Suprapubic skin (tissue), 3 donors: Measurements from ENCODE around the gene MAN2B2.

Experiments
- POLR2AphosphoS5 ChIP-seq, 3 donors: sonication (generic); formaldehyde crosslinking; IDR thresholded peaks; one replicate each; pipeline ENCODE4 v1.6.1; 2017; ENCODE audit warnings: antibody characterized with exemption in 3 of 3
- TF ChIP-seq, protein P1 (sequence below), 2 donors: fragments of 200-600 bp in 1 of 2; fragments of 450-650 bp in 1 of 2; sonication (generic) in 1 of 2; IDR thresholded peaks; one replicate each; pipeline ENCODE4 v1.5.1; 2016 to 2019; ENCODE audit warnings: antibody characterized with exemption in 2 of 2, mild to moderate bottlenecking in 1 of 2, moderate library complexity in 1 of 2

- no peak for TF ChIP-seq POLR2AphosphoS5 (IDR thresholded peaks at IDR 0.05)
- TF ChIP-seq, protein P1, sequence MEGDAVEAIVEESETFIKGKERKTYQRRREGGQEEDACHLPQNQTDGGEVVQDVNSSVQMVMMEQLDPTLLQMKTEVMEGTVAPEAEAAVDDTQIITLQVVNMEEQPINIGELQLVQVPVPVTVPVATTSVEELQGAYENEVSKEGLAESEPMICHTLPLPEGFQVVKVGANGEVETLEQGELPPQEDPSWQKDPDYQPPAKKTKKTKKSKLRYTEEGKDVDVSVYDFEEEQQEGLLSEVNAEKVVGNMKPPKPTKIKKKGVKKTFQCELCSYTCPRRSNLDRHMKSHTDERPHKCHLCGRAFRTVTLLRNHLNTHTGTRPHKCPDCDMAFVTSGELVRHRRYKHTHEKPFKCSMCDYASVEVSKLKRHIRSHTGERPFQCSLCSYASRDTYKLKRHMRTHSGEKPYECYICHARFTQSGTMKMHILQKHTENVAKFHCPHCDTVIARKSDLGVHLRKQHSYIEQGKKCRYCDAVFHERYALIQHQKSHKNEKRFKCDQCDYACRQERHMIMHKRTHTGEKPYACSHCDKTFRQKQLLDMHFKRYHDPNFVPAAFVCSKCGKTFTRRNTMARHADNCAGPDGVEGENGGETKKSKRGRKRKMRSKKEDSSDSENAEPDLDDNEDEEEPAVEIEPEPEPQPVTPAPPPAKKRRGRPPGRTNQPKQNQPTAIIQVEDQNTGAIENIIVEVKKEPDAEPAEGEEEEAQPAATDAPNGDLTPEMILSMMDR (IDR thresholded peaks at IDR 0.05): no peak
These were observed 41.4 kb downstream of the MAN2B2 start for GRCh38 chr4:6616087-6616995.
